Astrocyte (in vitro differentiated cells and primary cell): ENCODE data around the gene CDKAL1.

Source experiments
- EZH2 ChIP-seq: IDR thresholded peaks from 2 replicates; pipeline ENCODE4 v1.6.1; 2012; ENCODE audit warnings: mild to moderate bottlenecking, low read length, inconsistent platforms; ENCODE audit not compliant: insufficient read depth
- TF ChIP-seq, protein P1 (sequence below): IDR thresholded peaks from 2 replicates; pipeline ENCODE4 v1.5.1; 2011; ENCODE audit warnings: low read depth, mild to moderate bottlenecking, inconsistent platforms, low read length, moderate library complexity; ENCODE audit not compliant: insufficient read depth

DNA sequence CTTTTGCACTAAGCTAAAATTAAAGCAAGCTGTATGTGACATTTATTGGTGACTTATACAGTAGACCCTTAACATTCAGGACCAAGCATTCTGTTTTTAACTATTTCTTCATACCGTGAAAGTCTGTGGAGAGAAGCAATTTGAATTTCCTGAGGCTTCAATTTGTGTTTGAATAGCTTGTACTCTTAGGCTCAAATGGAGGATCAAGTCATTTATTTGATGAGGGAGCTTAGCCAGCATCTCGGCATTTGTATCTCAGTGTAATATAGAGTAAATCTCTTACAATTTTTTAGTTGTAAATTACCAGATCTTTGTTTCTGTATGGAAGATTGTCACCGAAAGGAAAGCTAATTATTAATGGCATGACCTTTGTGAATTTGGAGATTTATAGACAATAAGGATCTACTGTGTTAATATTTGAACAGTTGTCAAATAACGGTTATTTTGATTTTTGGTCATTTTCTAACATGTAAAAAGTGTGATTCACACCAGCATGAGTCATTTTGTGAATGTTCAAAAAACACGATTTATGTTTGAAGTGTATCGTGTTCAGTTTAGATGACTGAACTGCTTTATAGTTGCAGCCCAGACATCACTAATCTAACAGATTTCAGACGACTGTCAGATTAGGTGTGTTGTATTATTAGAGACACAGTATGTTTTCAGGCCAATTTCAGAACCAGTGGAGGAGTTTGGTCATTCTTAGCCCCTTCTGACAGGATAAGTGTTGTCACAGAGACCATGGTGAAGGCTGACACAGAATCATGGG is 332.9 kb downstream of the CDKAL1 start:
- TF ChIP-seq, protein P1, sequence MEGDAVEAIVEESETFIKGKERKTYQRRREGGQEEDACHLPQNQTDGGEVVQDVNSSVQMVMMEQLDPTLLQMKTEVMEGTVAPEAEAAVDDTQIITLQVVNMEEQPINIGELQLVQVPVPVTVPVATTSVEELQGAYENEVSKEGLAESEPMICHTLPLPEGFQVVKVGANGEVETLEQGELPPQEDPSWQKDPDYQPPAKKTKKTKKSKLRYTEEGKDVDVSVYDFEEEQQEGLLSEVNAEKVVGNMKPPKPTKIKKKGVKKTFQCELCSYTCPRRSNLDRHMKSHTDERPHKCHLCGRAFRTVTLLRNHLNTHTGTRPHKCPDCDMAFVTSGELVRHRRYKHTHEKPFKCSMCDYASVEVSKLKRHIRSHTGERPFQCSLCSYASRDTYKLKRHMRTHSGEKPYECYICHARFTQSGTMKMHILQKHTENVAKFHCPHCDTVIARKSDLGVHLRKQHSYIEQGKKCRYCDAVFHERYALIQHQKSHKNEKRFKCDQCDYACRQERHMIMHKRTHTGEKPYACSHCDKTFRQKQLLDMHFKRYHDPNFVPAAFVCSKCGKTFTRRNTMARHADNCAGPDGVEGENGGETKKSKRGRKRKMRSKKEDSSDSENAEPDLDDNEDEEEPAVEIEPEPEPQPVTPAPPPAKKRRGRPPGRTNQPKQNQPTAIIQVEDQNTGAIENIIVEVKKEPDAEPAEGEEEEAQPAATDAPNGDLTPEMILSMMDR: no peak
- TF ChIP-seq EZH2: no peak
